GM18909 (cell line): ENCODE measurements around the gene ABHD8.

ENCODE experiments used
- ATAC-seq: cut with Tn5 transposase; IDR thresholded peaks from one replicate; pipeline ENCODE4 v1.9.1; 2021; ENCODE audit warnings: mild to moderate bottlenecking; ENCODE audit not compliant: unreplicated experiment, poor library complexity

Gene ABHD8

DNA sequence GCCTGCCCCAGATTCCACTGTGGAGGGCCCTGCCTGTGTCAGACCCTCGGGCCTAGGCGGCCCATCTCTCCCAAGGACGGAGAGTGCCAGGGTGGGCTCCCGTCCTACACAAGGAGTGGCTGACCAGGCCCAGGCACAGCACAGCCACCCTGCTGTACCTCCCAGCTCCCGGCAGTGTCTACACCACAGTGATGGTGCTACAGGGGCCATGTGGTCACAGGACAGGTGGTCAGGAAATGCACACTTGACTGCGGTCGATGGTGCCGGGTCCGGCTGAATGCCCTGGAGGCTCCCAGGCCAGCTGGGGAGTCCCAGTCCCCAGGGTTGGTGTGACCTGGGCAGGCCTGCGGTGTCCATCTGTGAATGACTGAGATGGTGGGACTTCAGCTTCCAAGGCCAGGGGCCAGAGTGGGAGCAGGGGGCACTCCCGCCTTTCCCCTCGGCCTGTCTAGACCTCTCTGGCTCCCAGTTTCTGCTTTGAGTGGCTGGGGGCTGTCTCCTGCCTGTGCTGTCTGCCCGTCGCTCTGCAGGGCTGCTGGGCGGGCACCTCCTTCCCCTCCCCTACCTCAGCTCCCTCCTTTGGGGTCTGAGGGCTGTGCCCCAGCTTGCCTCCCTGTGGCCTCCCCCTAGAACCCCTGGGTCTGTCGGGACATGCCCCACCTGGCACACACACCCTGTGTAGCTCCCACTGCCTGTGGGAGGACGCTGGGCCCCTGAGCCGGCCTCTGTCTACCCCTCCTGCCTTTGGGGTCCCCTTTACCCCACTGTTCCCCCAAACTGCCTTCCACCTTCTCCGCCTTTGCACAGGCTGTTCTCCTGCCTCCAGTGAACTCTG, 18.6 kb upstream of the ABHD8 start:
- no peak for ATAC-seq

- no peak for ATAC-seq
Measured at GRCh38 chr19:17320435-17320834, 17.2 kb upstream of the ABHD8 start.

DNA sequence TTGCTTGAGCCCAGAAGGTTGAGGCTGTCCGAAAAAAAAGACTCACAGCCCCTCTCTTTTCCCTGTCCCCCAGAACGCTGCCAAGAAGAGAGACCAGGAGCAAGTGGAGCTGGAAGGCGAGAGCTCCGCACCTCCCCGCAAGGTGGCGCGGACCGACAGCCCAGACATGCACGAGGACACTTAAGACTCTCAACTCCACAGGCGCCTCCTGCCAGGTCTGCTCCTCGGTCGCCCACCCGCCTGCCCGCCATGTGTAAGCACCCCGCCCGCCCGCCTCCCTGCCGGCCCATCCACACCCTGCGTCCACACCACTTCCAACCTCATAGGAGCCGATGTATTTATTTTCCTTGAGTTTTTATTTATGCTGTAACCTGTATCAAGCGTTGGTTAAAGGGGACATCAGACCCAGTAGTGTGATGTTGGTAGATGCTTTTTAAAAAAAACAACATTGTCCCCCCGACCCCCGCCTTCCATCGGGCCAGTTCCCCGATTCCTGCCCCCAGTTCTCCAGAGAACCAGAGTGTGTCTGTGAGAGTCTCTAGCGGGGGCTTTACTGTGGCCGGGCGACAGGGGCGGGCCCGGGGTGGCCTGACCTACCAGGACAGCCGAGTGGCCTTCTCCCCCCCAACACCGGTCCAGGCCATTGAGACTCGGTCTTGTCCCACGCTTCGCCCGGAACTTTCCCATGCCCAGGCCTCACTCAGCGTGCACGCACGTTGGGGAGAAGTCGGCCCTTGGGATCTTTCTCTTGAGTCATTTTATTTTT, 16.4 kb upstream of the ABHD8 start:
- no peak for ATAC-seq

DNA sequence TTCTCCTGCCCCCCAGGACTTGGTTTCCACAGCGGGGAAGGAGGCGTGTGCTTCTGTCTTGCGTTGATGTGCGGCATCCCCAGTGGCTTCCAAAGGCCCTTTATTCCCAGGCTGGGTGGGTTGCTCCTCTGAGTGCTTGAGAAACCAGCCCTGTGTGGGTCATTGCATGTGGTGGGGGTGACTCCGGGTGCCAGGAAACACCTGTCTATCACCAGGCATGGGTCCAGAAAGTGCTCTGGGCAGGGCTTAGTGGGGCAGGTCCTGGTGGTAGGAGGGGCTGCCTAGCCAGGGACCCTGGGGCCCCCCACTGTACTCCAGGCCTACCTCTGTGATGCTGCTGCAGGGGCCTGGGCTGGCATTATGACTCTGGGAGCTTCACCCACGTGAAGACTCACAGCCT, 15.7 kb upstream of the ABHD8 start:
- no peak for ATAC-seq

DNA sequence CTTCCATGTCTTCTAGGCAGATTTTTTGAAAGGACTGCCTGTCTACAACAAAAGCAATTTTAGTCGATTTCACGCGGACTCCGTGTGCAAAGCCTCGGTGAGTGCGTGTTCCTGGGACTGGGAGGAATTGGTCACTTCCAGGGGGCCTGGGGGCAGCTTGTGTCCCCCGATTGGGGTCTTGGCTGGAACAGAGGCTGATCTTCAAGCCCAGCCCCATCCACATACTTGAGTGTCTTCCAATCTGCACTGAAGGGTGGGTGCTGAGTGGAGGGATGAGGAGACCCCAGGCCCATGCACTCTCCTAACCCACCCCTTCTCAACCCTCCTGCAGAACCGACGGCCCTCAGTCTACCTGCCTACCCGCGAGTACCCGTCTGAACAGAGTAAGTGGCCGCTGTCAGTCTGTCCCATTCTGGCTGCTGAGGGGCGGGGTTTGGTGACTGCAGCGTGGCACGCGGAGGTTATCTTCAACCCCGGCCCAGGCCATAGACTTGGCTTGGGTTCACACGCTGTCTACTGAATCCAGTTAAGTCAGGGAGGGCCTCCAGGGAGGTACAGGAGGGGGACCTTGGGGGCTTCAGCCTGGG, 10.9 kb upstream of the ABHD8 start:
- ATAC-seq = no peak

- no peak for ATAC-seq
Measured at GRCh38 chr19:17312189-17313113, 9.2 kb upstream of the ABHD8 start.

DNA sequence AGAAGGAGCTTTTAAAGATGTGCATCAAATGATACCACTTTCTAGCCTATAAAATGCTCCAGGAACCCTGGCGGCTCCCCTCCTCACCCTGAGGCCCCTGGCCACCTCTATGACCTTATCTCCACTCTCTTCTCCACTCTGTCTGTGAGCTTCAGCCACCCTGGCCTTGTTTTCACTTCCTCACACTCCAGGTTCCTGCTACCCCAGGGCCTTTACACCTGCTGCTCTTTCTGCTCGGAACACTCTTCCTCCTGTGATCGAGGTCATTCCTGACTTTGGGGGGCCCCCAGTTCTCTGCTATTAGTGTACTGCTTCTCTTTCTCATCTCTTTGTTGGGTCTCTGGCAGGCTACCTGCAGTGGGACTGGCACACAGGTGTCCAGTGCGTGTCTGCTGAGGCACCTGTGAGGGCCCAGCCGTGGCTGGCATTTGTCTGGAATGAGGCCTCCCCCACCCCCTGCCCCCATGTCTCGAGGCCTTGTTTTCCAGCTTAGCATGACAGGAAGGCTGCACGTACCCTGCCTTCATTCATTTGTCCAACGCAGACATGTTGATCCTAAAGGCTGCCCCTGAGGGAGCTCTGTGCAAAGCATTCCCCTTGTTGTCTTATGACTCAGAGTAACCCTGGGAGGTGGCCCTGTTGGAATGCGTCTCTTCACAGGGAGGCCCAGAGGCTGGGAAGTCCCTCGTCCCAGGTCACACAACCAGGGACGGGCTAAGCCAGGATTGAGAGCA, 8.4 kb upstream of the ABHD8 start:
- no peak for ATAC-seq

DNA sequence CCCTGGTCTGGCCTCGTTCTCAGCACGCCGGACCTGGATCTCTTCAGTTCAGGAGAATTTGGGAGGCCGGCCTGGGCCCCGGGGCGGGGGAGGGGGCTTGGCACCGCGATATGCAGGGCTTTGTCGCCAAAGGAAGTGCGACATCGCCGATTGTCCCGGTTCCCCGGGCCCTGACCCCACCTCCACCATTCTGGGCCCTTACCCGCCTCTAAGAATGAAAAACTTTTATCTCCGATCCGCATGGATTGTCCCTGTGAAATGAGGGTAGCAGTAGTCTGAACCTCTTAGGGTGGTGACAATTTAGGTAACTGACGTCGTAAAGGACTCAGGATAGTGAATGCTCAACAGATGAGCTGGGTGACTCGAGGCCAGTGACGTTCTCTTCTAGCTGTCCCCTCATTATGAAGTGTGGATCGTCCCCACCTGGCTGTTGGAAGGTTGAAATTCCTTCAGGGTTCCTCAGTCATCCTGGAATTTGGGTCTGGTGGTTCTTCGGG, 6.8 kb upstream of the ABHD8 start:
- no peak for ATAC-seq

DNA sequence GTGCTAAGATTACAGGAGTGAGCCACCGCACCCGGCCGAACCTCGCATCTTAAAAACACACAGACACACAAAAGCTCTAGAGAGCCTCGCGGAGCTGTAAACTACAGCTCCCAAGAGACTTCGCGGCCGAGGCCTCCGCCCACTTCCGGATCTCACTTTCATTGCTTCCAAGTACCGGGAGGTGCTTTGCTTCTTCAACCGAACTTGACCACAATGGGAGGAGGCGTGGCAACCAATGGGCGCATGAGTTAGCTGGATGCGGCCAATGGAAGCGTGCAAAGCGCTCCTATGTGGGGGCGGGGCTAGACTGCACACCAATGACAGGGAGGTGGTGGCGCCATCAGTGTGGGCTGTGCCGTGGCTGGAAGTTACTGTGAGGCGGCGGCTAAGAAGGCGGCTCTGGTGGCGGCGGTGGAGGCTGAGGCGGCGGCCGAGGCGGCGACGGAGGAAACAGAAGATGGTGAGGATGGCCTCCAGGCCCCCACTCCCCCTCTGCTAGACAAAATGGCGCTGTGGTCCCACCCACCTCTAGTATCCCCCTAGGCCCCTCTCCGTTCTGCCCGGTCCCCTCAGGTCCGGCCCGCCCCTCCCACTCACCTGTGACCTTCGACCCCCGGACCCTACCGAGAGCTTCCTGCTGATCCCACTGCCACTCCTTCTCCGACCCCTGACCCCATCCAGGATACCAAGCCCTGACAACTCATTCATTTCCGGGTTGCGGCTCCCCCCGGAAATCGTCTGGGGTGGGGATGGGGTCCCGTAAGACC, 6.2 kb upstream of the ABHD8 start, which contains the start of gene DDA1:
TSS of gene DDA1 (plus strand) at position 366 of the 767 bp plus-strand sequence. CDS start at position 458, 92 bp downstream.
- ATAC-seq = peak; percentile 57

GRCh38 chr19:17307876-17308377, 4.7 kb upstream of the ABHD8 start:
- ATAC-seq = no peak

- no peak for ATAC-seq
Measured at GRCh38 chr19:17306285-17306714, 3.1 kb upstream of the ABHD8 start.

DNA sequence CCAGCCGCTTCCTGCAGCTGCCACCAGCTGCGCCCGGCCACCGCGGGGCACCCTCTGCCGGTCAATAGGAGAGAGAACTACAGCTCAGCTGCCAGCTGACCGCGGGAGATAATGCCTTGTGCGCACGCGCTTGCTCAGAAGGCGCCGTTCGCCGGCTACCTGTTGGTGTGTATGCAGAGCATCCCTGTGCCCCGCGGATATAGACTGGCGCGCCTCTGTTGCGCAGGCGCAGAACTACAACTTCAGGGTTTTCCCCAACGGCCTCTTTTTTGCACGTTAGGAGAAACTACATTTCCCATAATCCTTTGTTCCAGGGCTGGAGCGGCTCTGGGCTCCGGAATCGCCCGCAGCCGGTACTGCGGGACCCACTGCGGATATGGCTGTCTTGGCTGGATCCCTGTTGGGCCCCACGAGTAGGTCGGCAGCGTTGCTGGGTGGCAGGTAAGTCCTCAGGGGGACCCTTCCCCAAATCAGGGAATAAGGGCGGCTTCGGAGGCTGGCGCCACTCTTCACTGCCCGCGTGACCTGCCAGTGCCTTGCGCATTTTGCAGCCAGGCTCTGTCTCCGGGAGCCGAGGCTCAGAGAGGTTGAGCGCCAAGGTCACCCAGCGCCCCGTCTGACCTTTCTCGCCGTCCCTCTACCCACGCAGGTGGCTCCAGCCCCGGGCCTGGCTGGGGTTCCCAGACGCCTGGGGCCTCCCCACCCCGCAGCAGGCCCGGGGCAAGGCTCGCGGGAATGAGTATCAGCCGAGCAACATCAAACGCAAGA, 2.5 kb upstream of the ABHD8 start, which contains the start of gene MRPL34:
TSS of gene MRPL34 (plus strand) at position 356 of the 768 bp plus-strand sequence. CDS start at position 377, 21 bp downstream.
- ATAC-seq = peak; percentile 70

DNA sequence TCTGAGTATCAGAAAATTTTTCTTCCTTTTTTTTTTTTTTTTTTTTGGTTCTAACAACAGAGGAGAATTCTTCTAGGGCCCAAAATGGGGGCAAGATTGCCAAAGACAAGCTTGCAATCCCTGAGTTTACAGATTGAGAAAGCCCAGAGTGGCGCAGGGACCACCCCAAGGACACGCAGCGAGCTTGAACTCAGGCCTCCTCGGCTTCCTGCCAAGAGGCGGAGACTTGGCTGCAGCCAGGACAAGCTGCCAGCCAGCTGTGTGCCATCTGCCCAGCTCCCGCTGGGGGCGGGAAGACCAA, 1.9 kb upstream of the ABHD8 start:
- no peak for ATAC-seq

- no peak for ATAC-seq
Measured at GRCh38 chr19:17304386-17305215, 1.4 kb upstream of the ABHD8 start.

DNA sequence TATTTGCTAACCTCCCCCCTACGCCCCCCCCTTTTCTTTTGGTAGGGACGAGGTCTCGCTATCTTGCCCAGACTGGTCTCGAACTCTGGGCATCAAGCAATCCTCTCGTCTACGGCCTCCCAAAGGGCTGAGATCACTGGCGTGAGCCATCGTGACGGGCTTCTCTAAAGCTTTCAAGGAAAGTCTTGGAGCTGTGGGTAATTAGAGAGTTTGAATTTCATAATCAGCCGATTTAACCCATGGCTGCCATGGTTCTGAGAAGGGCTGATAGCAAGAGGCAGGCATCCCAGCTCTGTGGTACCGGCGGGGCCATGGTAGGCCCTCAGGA, 679 bp upstream of the ABHD8 start:
- no peak for ATAC-seq

DNA sequence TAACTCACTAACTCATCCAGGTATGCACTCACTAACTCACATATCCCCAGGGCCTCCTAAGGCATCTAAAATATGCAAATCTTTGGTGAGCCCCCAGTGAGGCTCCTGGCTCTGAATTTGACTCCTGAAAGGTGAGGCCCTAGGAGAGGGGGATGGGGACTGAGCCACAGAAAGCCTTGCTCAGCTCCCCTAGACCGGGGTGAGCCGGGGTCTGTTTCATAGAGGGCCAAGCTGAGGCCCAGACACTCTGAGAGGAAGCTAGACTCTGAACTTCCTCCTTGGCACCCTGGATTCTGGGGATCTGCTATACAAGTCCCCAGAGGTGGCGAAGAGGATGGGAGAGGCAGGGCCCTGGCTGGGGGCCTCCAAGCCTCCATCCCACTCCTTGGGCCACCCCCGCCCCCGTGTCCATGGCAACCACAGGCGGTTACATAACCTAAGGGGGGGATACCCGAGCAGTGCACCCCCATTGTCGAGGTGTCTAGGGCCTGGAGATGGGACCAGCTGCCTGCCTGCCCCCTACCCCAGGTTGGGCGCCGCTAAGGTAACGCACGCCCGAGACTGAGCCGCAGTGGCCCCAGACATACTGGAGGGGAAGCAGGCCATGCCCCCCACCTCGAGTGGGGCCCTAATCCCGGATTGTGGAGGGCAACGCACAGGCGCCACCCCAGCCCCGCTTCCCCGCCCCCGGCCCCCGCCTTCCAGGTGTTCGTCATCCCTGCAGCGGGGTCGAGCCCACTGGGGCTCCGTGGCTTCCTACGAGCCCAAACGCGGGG, 646 bp downstream of the ABHD8 start:
- ATAC-seq = no peak
